GM18505 (cell line): ENCODE data around the gene KBTBD2.
"Not testable (repeated sequence)": the region's sequence is repeated elsewhere in the genome, so short reads cannot be mapped to it uniquely, and the experiment has no call there.

Source experiments
- ATAC-seq: cut with Tn5 transposase; IDR thresholded peaks from one replicate; pipeline ENCODE4 v1.9.1; 2021; ENCODE audit not compliant: unreplicated experiment
- POLR2A ChIP-seq: IDR thresholded peaks from 4 replicates; pipeline ENCODE4 v1.6.1; 2011; ENCODE audit warnings: borderline replicate concordance; ENCODE audit not compliant: insufficient read depth, insufficient read length; ENCODE audit errors: extremely low read depth

The KBTBD2 gene

DNA sequence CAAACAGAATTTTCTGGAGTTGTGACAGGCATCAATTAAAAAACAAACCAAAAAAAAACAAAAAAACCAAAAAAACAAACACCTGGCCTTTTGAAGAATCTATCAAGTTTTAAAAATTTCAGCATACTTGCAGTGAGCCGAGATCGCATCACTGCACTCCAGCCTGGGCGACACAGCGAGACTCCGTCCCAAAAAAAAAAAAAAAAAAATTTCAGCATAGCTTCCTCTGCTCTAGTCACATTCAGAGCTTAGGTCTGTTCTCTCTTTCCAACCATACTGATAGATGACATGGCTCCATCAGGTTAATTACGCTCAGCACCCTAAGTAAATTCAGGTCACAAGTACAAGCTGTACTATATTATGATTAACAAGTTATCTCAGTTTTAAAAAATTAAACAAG, 3.1 kb downstream of the KBTBD2 start:
- ATAC-seq, result no peak
- no peak for TF ChIP-seq POLR2A

DNA sequence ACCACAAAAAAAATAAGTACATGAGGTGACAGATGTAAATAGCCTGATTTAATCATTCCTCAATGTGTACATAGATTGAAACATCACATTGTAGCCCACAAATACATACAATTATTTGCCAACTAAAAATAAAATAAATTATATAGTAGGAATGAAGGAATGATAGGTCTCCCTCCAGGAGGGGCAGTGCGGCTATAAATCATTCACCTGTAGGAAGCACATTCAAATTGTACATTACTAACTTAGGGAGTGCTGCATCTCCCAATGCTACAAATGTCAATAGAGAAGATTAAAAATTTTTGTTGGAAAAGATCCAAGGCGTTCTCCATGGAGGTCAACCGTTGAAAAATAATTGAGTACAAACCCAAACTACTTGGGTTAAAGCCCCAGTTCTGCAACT, 4.2 kb downstream of the KBTBD2 start:
- ATAC-seq, result no peak
- no peak for TF ChIP-seq POLR2A

GRCh38 chr7:32881074-32881982, 10.2 kb downstream of the KBTBD2 start:
- no peak for ATAC-seq
- TF ChIP-seq POLR2A, result no peak

- no peak for TF ChIP-seq POLR2A
- ATAC-seq, result no peak
Measured at GRCh38 chr7:32879460-32879859, 12.1 kb downstream of the KBTBD2 start.

DNA sequence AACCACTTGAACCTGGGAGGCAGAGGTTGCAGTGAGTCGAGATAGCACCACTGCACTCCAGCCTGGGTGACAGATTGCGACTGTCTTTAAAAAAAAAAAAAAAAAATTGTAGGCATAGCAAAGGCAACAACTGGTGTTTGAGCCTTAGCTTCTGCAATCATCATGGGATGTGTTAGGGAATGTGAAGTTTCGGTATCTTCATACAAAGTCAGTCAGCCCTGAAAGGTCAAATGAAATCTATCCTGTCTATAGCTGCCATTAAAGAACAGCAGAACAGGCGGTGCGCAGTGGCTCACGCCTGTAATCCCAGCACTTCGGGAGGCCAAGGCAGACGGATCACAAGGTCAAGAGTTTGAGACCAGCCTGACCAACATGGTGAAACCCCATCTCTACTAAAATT, 13.5 kb downstream of the KBTBD2 start:
- ATAC-seq, result not testable (repeated sequence)

GRCh38 chr7:32872421-32872820, 19.1 kb downstream of the KBTBD2 start:
- TF ChIP-seq POLR2A, result no peak
- ATAC-seq, result no peak

- peak; percentile 67 for ATAC-seq
- TF ChIP-seq POLR2A, result no peak
Measured at GRCh38 chr7:32871624-32872371, 19.8 kb downstream of the KBTBD2 start.

DNA sequence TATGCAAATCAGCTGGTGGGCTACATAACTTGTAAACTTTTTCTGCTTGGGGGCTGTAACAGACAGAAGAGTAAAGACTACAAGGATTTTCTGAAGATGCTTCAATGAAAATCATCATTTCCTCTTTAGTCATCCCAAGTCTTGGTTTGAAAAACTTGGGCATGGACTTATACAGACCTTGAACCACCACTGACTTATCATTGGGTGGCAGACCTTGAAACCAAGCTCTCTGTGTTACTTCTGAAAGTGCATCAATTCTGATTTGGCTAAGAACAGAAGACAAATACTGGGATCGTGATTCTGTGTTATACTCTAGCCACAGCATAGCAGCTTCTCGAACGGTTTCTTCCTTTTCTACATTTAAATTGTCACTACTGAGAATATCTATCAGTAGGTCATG, 21.3 kb downstream of the KBTBD2 start:
- ATAC-seq, result no peak
- no peak for TF ChIP-seq POLR2A

- TF ChIP-seq POLR2A, result no peak
- ATAC-seq, result no peak
Measured at GRCh38 chr7:32869716-32870115, 21.8 kb downstream of the KBTBD2 start.

DNA sequence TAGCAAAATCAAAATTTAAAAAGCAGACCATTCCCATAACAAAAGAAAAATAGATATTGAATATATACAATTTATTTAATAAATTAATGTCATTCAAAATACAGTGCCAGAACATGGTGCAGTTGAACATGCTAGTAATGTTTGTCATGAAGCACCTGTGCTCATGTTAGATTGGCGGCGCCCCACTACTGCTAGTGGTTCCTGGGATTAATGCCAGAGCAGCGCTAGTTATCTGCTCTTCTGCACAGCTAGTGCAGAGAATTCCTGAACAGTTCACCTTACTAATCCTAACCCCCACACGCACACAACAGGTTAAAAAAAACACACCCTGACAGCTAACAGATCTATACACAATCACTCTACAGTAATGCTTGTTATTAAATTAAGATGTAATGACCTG, 23.4 kb downstream of the KBTBD2 start:
- ATAC-seq, result no peak
- TF ChIP-seq POLR2A, result no peak

- TF ChIP-seq POLR2A, result no peak
- ATAC-seq, result no peak
Measured at GRCh38 chr7:32865448-32866030, 26.0 kb downstream of the KBTBD2 start.

DNA sequence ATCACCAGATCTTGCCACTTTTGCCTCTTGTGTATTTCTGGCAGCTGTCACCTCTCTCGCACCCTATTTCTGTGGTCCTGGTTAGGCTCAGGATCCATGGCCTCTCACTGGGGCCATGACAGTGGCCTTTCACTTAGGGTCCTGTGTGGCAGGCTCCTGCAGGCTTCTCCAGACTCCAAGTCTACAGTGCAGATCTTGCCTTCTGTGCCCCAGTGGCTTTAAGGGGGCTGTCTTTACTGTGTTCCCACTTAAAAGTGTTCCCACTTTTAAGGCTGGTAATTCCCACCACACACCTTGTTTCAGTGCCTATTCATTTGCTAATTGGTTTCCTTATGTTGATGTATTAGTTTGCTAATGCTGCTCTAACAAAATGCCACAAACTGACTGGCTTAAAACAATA, 27.7 kb downstream of the KBTBD2 start:
- not testable (repeated sequence) for ATAC-seq

- no peak for TF ChIP-seq POLR2A
Measured at GRCh38 chr7:32860090-32860489, 31.5 kb downstream of the KBTBD2 start.

GRCh38 chr7:32858648-32859047, 32.9 kb downstream of the KBTBD2 start:
- TF ChIP-seq POLR2A, result no peak
- ATAC-seq, result no peak

More at GRCh38 chr7:32860090-32860489, 31.5 kb downstream of the KBTBD2 start:
- no peak for ATAC-seq

DNA sequence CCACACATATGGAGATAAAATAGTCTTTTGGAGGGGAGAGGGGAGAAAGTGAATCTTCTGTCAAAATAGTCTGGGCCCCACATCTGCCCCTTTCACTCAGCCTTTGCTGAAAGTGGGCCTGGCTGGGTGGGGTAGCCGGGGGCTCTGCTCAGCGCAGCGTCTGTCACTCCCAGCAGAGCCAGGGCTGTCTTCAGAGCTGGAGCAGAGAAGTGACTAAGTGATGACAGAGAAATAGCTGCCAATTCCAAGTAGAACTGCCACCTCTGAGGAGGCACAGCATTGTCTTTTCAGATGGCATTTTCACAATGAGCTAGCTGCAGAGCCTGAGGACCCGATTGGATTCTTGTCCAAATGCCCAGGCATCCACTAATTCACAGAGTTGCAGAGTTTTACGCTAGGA, 34.5 kb downstream of the KBTBD2 start:
- not testable (repeated sequence) for ATAC-seq

DNA sequence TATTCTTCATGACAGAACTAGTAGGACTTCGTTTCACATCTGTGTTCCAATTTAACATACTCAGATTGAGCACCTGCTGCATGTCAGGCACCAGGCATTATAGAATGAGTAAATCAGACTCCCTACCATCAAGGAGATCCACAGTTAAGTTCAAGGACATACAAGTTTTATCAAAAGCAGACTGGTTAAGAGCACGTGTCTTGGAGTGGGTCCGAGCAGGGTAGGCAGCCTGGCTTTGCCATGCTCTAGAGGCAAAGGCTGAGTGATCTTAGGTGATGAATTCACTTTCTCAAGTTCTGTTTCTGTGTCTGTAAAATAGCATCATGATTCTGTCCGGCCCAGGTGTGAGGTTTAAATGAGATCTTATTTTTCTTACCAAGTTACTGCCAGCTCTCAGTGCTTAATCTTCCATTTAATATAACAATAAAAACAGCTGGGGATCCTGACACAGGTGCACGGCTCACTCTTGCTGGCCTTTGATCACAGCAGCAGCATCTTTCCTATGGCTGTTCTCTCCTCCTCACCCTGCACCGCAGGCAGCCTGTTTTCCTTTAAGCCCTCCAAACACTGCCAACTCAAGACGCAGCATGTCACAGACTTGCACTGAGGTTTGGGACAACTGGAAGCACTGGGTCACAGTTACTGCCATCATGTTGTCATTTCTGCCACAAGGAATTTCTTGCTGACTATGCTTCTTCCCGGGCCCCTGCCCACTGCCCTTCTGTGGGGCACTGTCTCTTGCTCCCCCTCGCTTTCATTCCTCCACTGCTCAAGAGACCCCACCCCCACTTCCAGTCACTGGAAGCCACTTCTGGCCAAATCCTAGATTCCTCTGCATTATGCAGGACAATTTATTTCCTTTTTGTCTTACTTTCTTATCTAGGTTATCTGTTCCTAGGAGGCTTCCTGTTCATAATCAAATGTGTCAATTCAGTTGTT, 35.5 kb downstream of the KBTBD2 start:
- not testable (repeated sequence) for ATAC-seq

DNA sequence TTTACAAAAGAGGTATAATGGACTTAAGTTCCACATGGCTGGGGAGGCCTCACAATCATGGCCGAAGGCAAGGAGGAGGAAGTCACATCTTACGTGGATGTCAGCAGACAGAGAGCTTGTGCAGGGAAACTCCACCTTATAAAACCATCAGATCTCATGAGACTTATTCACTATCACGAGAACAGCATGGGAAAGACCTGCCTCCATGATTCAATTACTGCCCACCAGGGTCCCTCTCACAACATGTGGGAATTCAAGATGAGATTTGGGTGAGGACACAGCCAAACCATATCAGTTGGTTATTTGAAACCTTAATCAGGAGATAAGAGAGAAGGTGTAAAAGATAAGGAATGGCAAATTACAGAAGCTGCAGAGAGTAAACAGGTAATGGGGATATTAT, 40.9 kb downstream of the KBTBD2 start:
- ATAC-seq, result not testable (repeated sequence)

DNA sequence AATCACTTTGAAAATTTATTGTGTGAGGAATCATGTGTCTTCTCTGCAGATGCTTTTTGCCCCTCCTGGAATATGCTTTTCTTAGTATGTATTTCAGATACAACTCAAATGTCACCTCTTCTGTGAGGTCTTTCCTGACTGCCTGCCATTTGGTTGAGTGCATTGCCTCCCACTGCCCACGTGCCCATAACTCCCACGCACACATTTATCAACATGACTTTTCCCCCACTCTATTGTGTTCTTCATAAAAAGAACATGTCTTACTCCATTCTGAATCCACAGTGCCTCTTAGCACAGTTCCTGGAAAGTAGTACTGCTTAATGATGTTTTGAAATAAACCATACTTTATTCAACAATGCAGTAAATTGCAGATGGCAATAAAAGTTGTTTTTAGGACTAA, 42.9 kb downstream of the KBTBD2 start:
- not testable (repeated sequence) for ATAC-seq
